K562 (cell line): ENCODE data around the gene ARL6IP1. TPM values are rescaled to one million over a fixed set of nuclear protein-coding genes. Genes with fewer than 3 reads are reported as not detected.

Experiments
- ATF6 ChIP-seq: sonication (generic); formaldehyde crosslinking; IDR thresholded peaks from 2 replicates; pipeline ENCODE4 v1.4.0; 2020; ENCODE audit warnings: mild to moderate bottlenecking, missing genetic modification reagents
- ATF7 ChIP-seq: fragments of 450-650 bp; IDR thresholded peaks from 2 replicates; pipeline ENCODE4 v1.7.1; 2014; ENCODE audit warnings: mild to moderate bottlenecking, moderate library complexity
- CHD1 ChIP-seq: fragments of 200-600 bp; sonication (generic); IDR thresholded peaks from one replicate; pipeline ENCODE4 v1.6.1; 2012; ENCODE audit warnings: mild to moderate bottlenecking, moderate library complexity, low read length, inconsistent platforms
- CREBBP ChIP-seq: IDR thresholded peaks from one replicate; pipeline ENCODE4 v1.6.1; 2012; ENCODE audit warnings: low read depth, mild to moderate bottlenecking, control low read depth, inconsistent platforms, low read length
- E2F5 ChIP-seq: sonication (generic); formaldehyde crosslinking; IDR thresholded peaks from 2 replicates; pipeline ENCODE4 v1.8.0; 2022; ENCODE audit warnings: mild to moderate bottlenecking, missing genetic modification reagents
- FOXK2 ChIP-seq, 2 experiments: fragments of 450-650 bp; IDR thresholded peaks in 1 of 2; conservative IDR thresholded peaks in 1 of 2; 2 replicates each; pipeline ENCODE4 v1.6.1; 2016; ENCODE audit warnings: low read depth in 2 of 2, mild to moderate bottlenecking in 1 of 2
- HMG20B ChIP-seq: fragments of 250-450 bp; sonication (Bioruptor Pico); IDR thresholded peaks from 2 replicates; pipeline ENCODE4 v1.5.0; 2021; ENCODE audit warnings: mild to moderate bottlenecking
- HNRNPL ChIP-seq: fragments of 200-400 bp; formaldehyde crosslinking; IDR thresholded peaks from 2 replicates; pipeline ENCODE4 v1.6.1; 2017; ENCODE audit warnings: low read depth, mild to moderate bottlenecking, low read length
- MTA1 ChIP-seq: fragments of 450-650 bp; IDR thresholded peaks from 2 replicates; pipeline ENCODE4 v1.6.1; 2017; ENCODE audit warnings: borderline replicate concordance
- NCOA4 ChIP-seq: fragments of 450-650 bp; IDR thresholded peaks from 2 replicates; pipeline ENCODE4 v1.6.1; 2018; ENCODE audit warnings: mild to moderate bottlenecking; ENCODE audit not compliant: partially characterized antibody
- PKNOX1 ChIP-seq: fragments of 450-650 bp; IDR thresholded peaks from 2 replicates; pipeline ENCODE4 v1.6.1; 2016
- POU5F1 ChIP-seq: fragments of 150-350 bp; IDR thresholded peaks from 2 replicates; pipeline ENCODE4 v1.6.1; 2014; ENCODE audit warnings: borderline replicate concordance, low read length, low read depth, mild to moderate bottlenecking; ENCODE audit not compliant: partially characterized antibody
- TAF7 ChIP-seq: fragments of 450-650 bp; IDR thresholded peaks from 2 replicates; pipeline ENCODE4 v1.6.1; 2016; ENCODE audit warnings: missing genetic modification characterization, missing compliant biosample characterization
- TEAD1 ChIP-seq, 2 experiments: fragments of 450-650 bp in 1 of 2; sonication (generic) in 1 of 2; formaldehyde crosslinking; IDR thresholded peaks; 2 replicates each; pipeline versions ENCODE4 v1.4.0 to v1.8.0; 2020 to 2022; ENCODE audit warnings: mild to moderate bottlenecking in 2 of 2, missing genetic modification reagents in 1 of 2
- VEZF1 ChIP-seq: fragments of 200-800 bp; sonication (Bioruptor generic); IDR thresholded peaks from 2 replicates; pipeline ENCODE4 v1.6.1; 2017; ENCODE audit warnings: missing genetic modification characterization, missing compliant biosample characterization
- ZHX1 ChIP-seq: fragments of 150-350 bp; conservative IDR thresholded peaks from 2 replicates; pipeline ENCODE4 v1.6.1; 2014; ENCODE audit warnings: low read length
- ZNF239 ChIP-seq: fragments of 250-450 bp; sonication (Bioruptor Pico); IDR thresholded peaks from 2 replicates; pipeline ENCODE4 v1.4.0; 2020; ENCODE audit warnings: mild to moderate bottlenecking
- ZNF766 ChIP-seq: fragments of 200-800 bp; sonication (Bioruptor generic); conservative IDR thresholded peaks from 2 replicates; pipeline ENCODE4 v1.6.1; 2016; ENCODE audit warnings: missing genetic modification characterization, missing compliant biosample characterization
- polyA plus RNA-seq, 8 experiments: library from polyadenylated mRNA; depleted of rRNA in 4 of 8; stranded (reverse) in 5 of 8; unstranded in 3 of 8; fragments of >200 nt; fragmentation: Nextera tagmentation in 2 of 8; fragmentation: Illumina TruSeq in 1 of 8; extraction: Ambion mirVana in 2 of 8; extraction: Trizol in 1 of 8; gene quantifications; 2 replicates each; pipeline versions ENCODE4 v1.2.1 to v1.2.3, GENCODE V29; 2011 to 2014; ENCODE audit warnings: inconsistent platforms in 1 of 8, missing spikeins in 1 of 8
- total RNA-seq, 7 experiments: library from RNA; depleted of rRNA in 6 of 7; stranded (reverse); fragments of >200 nt in 6 of 7; fragmentation: Illumina TruSeq in 2 of 7; extraction: Trizol in 2 of 7; gene quantifications; 2 replicates each; pipeline versions ENCODE4 v1.2.1 to v1.2.3, GENCODE V29; 2011 to 2021; ENCODE audit warnings: low replicate concordance in 1 of 7

The ARL6IP1 gene
- total and polyA plus RNA-seq, 9 of the 15 experiments (the other 6 are each of a cell fraction or from before 2014, with no cell fraction given) = 102 to 391 (median 162) TPM

GRCh38 chr16:18789850-18790706, 11.3 kb downstream of the ARL6IP1 start, which contains the start of gene RPS15A (continued):
- TF ChIP-seq CREBBP (no peak), TEAD1 (CRISPR knock-in tag; IDR thresholded peaks at IDR 0.05) (peak; percentile 29 to 31; a peak in 1 of 4 replicates), HMG20B (no peak), MTA1 (peak; percentile 57; the same call in 1 of the 2 replicates), ATF6 (0 out of 2 replicates have a peak, but pooled peaks have one; percentile 38), HNRNPL (no peak), ZNF766 (CRISPR knock-in tag) (0 out of 2 replicates have a peak, but pooled peaks have one; percentile 8), ZNF239 (0 out of 2 replicates have a peak, but pooled peaks have one; percentile 10), ZHX1 (peak; percentile 52; the same call in 1 of the 2 replicates), TAF7 (tag) (peak; percentile 100), ATF7 (peak; percentile 58), VEZF1 (CRISPR knock-in tag) (peak; percentile 74), PKNOX1 (peak; percentile 43; the same call in 1 of the 2 replicates), CHD1 (peak; percentile 97), POU5F1 (no peak), E2F5 (CRISPR knock-in tag) (peak; percentile 60), FOXK2 (conservative IDR thresholded peaks at IDR 0.05 in 1 of 2, IDR thresholded peaks at IDR 0.05 in 1 of 2; ENCODE audit: low read depth in 2 of 2) (peak; percentile 91 to 92), NCOA4 (peak; percentile 92)
